ENCODE results near the gene CHRDL2. TPM values are rescaled to one million over a fixed set of nuclear protein-coding genes. Genes with fewer than 3 reads are reported as not detected.

Gene CHRDL2
- total RNA-seq, 1 experiment from 2014 or later: 0.37 TPM

DNA sequence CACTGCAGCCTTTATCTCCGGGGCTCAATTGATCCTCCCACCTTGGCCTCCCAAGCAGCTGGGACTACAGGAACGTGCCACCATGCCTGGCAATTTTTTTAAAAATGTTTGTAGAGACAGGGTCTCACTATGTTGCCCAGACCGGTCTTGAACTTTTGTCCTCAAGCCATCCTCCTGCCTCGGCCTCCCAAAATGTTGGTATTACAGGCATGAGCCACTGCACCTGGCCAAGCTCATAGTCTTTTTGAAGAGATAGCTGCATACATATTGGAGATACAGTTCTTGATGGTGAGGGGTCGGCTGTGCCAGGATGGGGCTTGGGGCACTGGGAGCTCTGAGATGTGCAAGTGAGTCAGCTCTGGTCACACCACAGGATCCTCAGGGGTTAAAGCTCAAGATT, 53.2 kb downstream of the CHRDL2 start:
- CTCF ChIA-PET: no interaction called here
- ATAC-seq: no peak

GRCh38 chr11:74677131-74677530, 54.1 kb downstream of the CHRDL2 start:
- ATAC-seq: no peak
- no peak overlapping the region for H3K27ac Mint-ChIP-seq
- ChIA-PET POLR2A (no interaction called here), CTCF (interaction anchor here (0.7 to 2.0 kb wide), 4 partner anchors 17 to 25 kb away, joined by 3 to 8 read pairs (median 4); no protein-coding TSS in a partner anchor)
- H3K4me3 Mint-ChIP-seq: no peak overlapping the region
- H3K27me3 Mint-ChIP-seq (ENCODE audit: low read depth): peaks cover 10% of the 10 kb centered on the region
- peaks cover 9% of the 10 kb centered on the region for H3K9me3 Mint-ChIP-seq
- peaks cover 4% of the 10 kb centered on the region for H3K36me3 Mint-ChIP-seq
- H3K4me1 Mint-ChIP-seq: no peaks in the 10 kb centered on the region
- no peak for DNase-seq (ENCODE audit: low spot score)
- TF ChIP-seq ZNF121 (CRISPR knock-in tag; IDR thresholded peaks at IDR 0.05) (no peak), ZMAT4 (CRISPR knock-in tag; IDR thresholded peaks at IDR 0.05) (no peak), TP53 (CRISPR knock-in tag; IDR thresholded peaks at IDR 0.05) (no peak), E2F4 (CRISPR knock-in tag; IDR thresholded peaks at IDR 0.05; ENCODE audit: borderline replicate concordance, low read depth) (no peak), IRF2 (CRISPR knock-in tag; IDR thresholded peaks at IDR 0.05; ENCODE audit: borderline replicate concordance, low read depth) (no peak), ZNF416 (CRISPR knock-in tag; IDR thresholded peaks at IDR 0.05) (no peak)
- TF ChIP-seq, protein P1, sequence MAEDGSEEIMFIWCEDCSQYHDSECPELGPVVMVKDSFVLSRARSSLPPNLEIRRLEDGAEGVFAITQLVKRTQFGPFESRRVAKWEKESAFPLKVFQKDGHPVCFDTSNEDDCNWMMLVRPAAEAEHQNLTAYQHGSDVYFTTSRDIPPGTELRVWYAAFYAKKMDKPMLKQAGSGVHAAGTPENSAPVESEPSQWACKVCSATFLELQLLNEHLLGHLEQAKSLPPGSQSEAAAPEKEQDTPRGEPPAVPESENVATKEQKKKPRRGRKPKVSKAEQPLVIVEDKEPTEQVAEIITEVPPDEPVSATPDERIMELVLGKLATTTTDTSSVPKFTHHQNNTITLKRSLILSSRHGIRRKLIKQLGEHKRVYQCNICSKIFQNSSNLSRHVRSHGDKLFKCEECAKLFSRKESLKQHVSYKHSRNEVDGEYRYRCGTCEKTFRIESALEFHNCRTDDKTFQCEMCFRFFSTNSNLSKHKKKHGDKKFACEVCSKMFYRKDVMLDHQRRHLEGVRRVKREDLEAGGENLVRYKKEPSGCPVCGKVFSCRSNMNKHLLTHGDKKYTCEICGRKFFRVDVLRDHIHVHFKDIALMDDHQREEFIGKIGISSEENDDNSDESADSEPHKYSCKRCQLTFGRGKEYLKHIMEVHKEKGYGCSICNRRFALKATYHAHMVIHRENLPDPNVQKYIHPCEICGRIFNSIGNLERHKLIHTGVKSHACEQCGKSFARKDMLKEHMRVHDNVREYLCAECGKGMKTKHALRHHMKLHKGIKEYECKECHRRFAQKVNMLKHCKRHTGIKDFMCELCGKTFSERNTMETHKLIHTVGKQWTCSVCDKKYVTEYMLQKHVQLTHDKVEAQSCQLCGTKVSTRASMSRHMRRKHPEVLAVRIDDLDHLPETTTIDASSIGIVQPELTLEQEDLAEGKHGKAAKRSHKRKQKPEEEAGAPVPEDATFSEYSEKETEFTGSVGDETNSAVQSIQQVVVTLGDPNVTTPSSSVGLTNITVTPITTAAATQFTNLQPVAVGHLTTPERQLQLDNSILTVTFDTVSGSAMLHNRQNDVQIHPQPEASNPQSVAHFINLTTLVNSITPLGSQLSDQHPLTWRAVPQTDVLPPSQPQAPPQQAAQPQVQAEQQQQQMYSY (CRISPR knock-in tag; IDR thresholded peaks at IDR 0.05): no peak
- TF ChIP-seq, protein P2, sequence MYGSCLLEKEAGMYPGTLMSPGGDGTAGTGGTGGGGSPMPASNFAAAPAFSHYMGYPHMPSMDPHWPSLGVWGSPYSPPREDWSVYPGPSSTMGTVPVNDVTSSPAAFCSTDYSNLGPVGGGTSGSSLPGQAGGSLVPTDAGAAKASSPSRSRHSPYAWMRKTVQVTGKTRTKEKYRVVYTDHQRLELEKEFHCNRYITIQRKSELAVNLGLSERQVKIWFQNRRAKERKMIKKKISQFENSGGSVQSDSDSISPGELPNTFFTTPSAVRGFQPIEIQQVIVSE (CRISPR knock-in tag; IDR thresholded peaks at IDR 0.05; ENCODE audit: borderline replicate concordance): no peak

More for the DNA sequence above, 53.2 kb downstream of the CHRDL2 start:
- H3K9me3 Mint-ChIP-seq: peaks cover 9% of the 10 kb centered on the region
- H3K4me3 Mint-ChIP-seq: no peak overlapping the region
- no peak for DNase-seq (ENCODE audit: low spot score)
- H3K4me1 Mint-ChIP-seq: no peaks in the 10 kb centered on the region
- TF ChIP-seq, protein P3, sequence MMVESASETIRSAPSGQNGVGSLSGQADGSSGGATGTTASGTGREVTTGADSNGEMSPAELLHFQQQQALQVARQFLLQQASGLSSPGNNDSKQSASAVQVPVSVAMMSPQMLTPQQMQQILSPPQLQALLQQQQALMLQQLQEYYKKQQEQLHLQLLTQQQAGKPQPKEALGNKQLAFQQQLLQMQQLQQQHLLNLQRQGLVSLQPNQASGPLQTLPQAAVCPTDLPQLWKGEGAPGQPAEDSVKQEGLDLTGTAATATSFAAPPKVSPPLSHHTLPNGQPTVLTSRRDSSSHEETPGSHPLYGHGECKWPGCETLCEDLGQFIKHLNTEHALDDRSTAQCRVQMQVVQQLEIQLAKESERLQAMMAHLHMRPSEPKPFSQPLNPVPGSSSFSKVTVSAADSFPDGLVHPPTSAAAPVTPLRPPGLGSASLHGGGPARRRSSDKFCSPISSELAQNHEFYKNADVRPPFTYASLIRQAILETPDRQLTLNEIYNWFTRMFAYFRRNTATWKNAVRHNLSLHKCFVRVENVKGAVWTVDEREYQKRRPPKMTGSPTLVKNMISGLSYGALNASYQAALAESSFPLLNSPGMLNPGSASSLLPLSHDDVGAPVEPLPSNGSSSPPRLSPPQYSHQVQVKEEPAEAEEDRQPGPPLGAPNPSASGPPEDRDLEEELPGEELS (CRISPR knock-in tag; IDR thresholded peaks at IDR 0.05): no peak
- no peak overlapping the region for H3K27ac Mint-ChIP-seq
- POLR2A ChIA-PET: no interaction called here
- H3K36me3 Mint-ChIP-seq: peaks cover 4% of the 10 kb centered on the region
- peaks cover 18% of the 10 kb centered on the region for H3K27me3 Mint-ChIP-seq (ENCODE audit: low read depth)

DNA sequence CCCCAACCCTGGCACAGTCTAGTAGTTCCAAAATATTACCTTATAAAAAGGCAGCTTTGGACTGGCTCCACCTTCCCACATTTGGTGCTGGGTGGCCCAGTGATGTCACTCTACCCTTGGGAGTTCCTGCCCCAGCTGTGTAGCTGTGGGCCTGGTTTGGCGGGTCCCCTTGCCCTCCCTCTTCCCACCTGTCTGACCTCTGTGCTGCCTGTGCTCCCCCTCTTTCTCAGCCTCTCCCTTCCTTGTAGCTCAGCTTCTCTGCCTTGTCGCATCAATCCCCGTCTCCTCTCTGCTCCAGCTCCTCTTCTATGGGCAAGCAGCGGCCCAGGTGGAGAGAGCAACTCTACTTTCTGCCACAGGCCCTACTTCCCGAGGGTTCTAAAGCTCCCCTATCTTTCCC, 54.6 kb downstream of the CHRDL2 start:
- Mint-ChIP-seq H3K27me3 (ENCODE audit: low read depth) (peaks cover 8% of the 10 kb centered on the region), H3K9me3 (peaks cover 9% of the 10 kb centered on the region), H3K4me3 (no peak overlapping the region), H3K4me1 (no peaks in the 10 kb centered on the region), H3K27ac (no peak overlapping the region), H3K36me3 (peaks cover 4% of the 10 kb centered on the region)
- POLR2A ChIA-PET: no interaction called here
- no peak for TF ChIP-seq ZNF121 (CRISPR knock-in tag; IDR thresholded peaks at IDR 0.05)
- no peak for TF ChIP-seq GABPB1 (CRISPR knock-in tag; IDR thresholded peaks at IDR 0.05)
- TF ChIP-seq, protein P4, sequence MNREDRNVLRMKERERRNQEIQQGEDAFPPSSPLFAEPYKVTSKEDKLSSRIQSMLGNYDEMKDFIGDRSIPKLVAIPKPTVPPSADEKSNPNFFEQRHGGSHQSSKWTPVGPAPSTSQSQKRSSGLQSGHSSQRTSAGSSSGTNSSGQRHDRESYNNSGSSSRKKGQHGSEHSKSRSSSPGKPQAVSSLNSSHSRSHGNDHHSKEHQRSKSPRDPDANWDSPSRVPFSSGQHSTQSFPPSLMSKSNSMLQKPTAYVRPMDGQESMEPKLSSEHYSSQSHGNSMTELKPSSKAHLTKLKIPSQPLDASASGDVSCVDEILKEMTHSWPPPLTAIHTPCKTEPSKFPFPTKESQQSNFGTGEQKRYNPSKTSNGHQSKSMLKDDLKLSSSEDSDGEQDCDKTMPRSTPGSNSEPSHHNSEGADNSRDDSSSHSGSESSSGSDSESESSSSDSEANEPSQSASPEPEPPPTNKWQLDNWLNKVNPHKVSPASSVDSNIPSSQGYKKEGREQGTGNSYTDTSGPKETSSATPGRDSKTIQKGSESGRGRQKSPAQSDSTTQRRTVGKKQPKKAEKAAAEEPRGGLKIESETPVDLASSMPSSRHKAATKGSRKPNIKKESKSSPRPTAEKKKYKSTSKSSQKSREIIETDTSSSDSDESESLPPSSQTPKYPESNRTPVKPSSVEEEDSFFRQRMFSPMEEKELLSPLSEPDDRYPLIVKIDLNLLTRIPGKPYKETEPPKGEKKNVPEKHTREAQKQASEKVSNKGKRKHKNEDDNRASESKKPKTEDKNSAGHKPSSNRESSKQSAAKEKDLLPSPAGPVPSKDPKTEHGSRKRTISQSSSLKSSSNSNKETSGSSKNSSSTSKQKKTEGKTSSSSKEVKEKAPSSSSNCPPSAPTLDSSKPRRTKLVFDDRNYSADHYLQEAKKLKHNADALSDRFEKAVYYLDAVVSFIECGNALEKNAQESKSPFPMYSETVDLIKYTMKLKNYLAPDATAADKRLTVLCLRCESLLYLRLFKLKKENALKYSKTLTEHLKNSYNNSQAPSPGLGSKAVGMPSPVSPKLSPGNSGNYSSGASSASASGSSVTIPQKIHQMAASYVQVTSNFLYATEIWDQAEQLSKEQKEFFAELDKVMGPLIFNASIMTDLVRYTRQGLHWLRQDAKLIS (CRISPR knock-in tag; IDR thresholded peaks at IDR 0.05; ENCODE audit: borderline replicate concordance): no peak
- TF ChIP-seq ATF2 (CRISPR knock-in tag; IDR thresholded peaks at IDR 0.05; ENCODE audit: borderline replicate concordance, low read depth): no peak
- ATAC-seq: no peak
- CTCF ChIA-PET: interaction anchor here (1.0 to 2.0 kb wide), 4 partner anchors 18 to 26 kb away, joined by 3 to 8 read pairs (median 4); no protein-coding TSS in a partner anchor
- DNase-seq (ENCODE audit: low spot score): no peak

Data from WTC11 (cell line).